NB4 (cell line): ENCODE results near the gene ZNF714.

Experiments used
- POLR2A ChIP-seq: IDR thresholded peaks from 2 replicates; pipeline ENCODE4 v1.6.1; 2011; ENCODE audit warnings: mild to moderate bottlenecking; ENCODE audit not compliant: insufficient read length; ENCODE audit errors: extremely low read depth
- TF ChIP-seq, protein P1 (sequence below): IDR thresholded peaks from one replicate; pipeline ENCODE4 v1.5.1; 2012; ENCODE audit warnings: low read depth, low read length

- TF ChIP-seq, protein P1, sequence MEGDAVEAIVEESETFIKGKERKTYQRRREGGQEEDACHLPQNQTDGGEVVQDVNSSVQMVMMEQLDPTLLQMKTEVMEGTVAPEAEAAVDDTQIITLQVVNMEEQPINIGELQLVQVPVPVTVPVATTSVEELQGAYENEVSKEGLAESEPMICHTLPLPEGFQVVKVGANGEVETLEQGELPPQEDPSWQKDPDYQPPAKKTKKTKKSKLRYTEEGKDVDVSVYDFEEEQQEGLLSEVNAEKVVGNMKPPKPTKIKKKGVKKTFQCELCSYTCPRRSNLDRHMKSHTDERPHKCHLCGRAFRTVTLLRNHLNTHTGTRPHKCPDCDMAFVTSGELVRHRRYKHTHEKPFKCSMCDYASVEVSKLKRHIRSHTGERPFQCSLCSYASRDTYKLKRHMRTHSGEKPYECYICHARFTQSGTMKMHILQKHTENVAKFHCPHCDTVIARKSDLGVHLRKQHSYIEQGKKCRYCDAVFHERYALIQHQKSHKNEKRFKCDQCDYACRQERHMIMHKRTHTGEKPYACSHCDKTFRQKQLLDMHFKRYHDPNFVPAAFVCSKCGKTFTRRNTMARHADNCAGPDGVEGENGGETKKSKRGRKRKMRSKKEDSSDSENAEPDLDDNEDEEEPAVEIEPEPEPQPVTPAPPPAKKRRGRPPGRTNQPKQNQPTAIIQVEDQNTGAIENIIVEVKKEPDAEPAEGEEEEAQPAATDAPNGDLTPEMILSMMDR = no peak
- TF ChIP-seq POLR2A = no peak
Measured at GRCh38 chr19:21047716-21048115, 34.3 kb upstream of the ZNF714 start.
